ENCODE data around the gene NOXA1. TPM values are rescaled to one million over a fixed set of nuclear protein-coding genes. Genes with fewer than 3 reads are reported as not detected.

Gene NOXA1
- total RNA-seq, 1 donor from 2014 or later: 3.3 TPM

DNA sequence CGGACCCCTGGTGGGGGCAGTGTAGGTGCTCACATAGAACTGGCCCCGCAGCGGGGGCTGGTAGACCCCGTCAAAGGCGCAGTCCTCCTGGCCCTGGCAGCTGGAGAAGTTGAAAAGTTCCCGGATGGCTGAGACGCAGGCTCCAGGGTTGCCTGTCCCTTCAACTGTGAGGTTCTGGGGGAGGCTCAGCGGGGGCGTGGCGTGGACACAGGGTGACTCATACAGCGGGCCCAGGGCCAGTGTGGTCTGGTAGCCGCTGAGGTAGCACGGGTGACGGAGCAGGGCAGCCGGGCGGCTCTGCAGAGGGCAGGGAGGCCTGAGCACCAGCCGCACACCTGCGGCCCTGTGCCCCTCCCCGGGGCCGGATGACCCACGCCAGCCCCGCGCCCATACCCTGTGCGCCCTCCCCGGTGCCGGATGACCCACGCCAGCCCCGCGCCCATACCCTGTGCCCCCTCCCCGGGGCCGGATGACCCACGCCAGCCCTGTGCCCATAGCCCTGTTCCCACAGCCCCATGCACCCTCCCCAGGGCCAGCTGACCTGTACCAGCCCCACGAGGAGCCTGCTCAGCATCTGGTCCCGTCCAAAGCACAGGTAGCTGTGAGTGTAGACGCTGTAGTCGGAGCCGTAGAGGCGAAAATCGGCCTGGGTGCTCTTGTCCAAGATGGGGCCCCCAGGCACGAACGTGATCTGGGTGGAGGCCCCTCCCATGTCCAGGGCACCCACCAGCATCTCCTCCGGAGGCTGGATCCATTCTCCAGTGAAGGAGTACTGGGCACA lies 13.0 kb downstream of the NOXA1 start:
- intact Hi-C loops (cut with DNase I): no loop called here

DNA sequence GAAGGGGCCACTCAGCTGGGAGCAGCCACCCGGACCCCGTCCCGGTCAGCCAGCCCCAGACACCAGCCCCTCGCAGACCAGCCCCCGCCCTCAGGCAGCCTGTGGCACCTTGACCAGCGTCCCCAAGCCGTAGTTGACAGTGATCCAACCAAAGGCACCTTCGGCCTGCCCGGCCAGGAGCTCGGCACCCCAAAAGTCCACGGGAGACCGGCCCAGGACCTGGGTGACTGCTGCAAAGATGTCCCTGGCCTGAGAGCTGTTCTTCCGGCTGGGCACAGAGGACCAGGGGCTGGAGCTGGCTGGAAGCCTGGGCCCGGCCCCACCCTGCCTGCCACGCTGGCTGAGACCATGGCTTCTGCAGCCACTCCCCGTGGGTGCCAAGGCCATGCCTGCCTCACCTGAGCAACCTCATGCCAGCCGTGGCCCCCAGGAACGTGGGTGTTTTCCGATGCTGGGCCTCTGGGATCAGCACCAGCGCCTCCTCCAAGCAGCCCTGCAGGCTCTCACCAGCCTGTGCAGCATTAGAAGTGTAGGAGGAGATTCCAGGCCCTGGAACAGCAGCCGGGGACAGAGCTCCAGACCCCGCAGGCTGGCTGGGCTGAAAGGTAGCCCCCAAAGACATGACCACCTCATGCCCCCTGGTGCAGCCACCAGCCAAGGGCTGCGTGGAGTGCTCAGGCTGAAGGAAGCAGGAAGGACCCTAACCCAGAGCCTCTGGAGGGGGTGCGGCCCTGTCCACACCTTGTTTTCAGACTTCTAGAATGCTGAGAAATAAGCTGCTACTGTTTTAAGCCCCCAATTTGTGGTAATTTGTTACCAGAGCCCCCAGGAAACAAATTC lies 13.8 kb downstream of the NOXA1 start:
- peak; percentile 70 for DNase-seq (ENCODE audit: low spot score)
- intact Hi-C loops (cut with DNase I): no loop called here

More for the DNA sequence above, 13.0 kb downstream of the NOXA1 start:
- DNase-seq (ENCODE audit: low spot score): peak; percentile 76

DNA sequence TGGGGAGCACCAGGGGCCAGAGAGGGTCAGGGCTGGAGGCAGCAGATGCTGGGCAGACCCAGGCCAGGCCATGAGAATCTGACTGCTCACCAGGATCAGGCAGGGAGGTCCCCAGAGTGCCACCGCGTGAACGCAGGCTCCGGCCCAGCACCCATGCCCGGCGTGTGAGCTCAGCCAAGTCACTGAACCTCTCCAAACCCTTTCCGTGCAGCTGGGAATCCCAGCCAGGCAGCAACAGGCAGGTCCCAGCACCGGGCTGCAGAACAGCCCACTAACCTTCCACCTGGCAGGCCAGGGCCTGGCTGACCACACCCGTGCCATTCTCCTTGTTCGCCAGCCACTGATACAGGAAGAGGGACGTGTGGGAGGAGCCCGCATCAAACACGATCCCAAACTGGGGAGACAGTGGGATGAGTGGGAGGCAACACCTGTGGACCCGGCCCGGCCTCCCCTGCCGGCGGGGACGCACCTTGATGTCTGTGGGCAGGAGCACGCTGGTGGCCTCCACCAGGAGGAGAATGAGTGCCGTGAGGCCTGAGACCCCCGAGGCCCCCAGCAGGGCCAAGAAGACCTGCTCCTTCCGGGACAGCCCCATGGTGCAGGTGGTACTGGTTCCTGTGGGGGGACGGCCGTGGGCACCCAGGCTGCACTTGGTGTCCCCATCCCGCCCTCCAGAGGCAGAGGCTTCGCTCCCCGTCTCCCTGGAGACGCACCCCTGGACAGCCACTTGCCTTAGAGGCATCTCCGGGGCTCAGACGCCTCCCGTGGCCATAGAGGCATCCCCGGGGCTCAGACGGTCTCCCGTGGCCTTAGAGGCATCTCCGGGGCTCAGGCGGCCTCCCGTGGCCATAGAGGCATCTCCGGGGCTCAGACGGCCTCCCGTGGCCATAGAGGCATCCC lies 14.7 kb downstream of the NOXA1 start:
- peak; percentile 73 for DNase-seq (ENCODE audit: low spot score)
- intact Hi-C loops (cut with DNase I): no loop called here

DNA sequence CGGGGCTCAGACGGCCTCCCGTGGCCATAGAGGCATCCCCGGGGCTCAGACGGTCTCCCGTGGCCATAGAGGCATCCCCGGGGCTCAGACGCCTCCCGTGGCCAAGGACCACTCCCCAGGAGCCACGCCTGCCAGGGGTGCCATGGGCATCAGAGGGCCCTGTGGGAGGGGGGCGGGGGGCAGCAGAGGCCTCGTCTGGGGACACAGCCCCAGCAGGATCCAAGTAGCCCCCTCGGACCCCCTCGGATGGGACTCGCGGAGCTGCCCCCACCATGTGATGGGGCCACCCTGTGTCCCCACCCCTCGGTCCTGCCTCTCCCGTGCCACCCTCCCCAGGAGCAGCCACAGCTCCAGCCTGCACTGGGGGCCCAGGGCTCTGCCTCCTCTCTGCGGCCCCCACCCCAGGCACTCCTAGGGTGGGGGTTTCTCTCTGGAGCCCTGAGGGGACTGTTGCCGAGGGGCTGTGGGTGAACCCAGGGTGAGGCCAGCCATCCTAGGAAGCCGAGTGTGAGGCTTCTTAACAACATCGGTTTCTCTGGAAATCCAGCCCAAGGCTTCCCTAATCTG lies 15.5 kb downstream of the NOXA1 start:
- peak; percentile 39 for DNase-seq (ENCODE audit: low spot score)
- intact Hi-C loops (cut with DNase I): no loop called here

DNA sequence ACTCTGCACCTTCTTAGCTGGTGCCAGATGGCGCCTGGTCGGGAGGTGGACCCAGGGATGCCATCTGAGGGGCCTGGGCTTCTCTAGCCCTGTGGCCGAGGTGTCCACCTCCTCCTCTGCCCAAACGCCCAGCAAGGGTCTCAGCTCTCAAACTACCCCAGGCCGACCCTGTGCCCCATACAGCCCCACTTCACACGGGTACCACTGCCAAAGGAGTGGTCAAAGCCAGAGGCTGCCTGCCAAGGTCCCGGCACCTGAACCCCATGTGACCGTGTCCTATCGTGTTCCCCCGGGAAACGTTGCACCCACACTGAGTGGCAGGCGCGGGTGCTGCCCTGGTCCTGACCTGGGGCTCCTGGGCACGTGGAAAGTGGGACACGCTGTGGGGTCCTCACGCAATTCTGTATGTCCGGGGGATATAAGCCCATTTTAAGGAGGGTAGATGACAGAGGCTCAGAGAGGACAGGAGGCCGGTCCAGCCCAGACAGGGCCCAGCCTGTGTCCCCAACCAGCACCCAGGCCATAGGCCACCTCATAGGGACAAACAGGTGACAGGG lies 16.0 kb downstream of the NOXA1 start:
- DNase-seq (ENCODE audit: low spot score): peak; percentile 63
- intact Hi-C loops (cut with DNase I): no loop called here

DNA sequence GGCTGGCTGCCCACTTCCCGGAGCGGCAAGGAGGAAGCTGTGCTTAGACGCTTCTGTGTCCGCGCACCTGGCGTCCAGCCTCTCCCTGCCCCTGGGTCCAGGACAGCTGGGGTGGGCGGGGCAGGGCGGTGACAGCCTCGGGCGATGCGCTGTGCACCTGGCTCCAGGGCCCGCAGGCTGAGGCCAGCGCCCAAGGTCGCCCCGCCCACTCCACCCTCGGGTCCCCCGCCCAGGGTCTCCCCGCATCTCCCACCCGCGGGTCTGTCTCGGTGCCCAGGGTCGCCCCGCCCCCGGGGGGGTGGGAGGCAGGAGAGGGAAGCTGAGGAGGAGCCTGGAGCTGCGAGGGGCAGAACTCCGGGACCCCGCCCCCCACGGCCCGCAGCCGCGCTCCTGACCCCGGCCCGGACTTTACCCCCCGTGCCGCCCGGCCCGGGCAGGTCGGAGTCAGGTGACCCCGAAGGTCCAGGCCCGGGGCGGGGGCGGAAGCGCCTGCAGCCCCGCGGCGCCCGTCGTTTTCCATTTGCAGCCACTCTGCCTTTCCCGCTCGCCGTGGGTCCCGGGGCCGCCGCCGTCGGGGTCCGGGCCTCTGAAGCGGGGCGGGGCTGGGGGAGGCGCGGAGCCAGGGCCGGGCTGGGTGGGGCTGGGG lies 18.2 kb downstream of the NOXA1 start, which contains the start of gene ENTPD8:
Gene ENTPD8, minus strand, starts transcription at position 69 of the 646 bp plus-strand sequence. CDS start 3,072 bp downstream, outside the sequence.
- peak; percentile 62 for DNase-seq (ENCODE audit: low spot score)
- intact Hi-C loops (cut with DNase I): no loop called here

DNA sequence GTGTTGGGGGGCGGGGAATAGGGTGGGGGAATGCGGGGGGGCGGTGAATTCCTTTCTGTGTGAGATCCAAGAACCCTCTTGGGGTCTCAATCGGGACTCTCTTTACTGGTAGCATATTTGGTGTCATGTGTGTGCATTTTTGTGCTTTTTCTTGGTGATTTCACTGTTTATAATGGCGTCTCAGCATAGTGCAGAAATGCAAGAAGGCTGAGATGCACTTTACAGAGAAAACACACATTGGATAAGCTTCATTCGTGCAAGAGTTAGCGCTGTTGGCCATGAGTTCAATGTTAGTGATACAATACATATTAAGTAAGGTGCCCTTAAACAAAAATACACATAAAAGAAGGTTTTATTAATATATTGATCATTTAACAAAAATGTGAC lies 18.7 kb downstream of the NOXA1 start:
- intact Hi-C loops (cut with DNase I): no loop called here
- DNase-seq (ENCODE audit: low spot score): no peak

DNA sequence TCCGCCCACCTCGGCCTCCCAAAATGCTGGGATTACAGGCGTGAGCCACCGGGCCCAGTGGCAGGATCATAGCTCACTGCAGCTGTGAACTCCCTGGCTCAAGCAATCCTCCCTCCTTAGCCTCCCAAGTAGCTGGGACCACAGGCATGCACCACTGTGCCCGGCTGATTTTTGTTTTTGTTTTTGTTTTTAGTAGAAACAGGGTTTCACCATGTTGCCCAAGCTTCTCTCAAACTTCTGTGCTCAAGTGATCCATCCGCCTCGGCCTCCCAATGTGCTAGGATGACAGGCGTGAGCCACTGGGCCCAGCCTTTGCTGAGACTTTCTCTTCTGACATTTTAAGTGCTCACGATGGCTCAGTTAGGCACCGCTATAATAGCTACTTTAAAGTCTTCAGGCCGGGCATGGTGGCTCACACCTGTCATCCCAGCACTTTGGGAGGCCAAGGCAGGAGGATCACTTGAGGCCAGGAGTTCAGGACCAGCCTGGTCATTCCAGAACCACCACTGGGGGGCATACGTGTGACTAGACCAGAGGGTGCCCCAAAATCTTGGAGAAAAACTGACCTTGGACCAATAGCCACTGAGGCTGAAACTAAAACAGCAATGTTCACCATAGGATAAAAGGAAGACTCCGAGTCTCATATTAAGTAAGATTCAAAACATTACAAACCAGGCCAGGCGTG lies 21.1 kb downstream of the NOXA1 start:
- peak; percentile 17 for DNase-seq (ENCODE audit: low spot score)
- intact Hi-C loops (cut with DNase I): no loop called here

DNA sequence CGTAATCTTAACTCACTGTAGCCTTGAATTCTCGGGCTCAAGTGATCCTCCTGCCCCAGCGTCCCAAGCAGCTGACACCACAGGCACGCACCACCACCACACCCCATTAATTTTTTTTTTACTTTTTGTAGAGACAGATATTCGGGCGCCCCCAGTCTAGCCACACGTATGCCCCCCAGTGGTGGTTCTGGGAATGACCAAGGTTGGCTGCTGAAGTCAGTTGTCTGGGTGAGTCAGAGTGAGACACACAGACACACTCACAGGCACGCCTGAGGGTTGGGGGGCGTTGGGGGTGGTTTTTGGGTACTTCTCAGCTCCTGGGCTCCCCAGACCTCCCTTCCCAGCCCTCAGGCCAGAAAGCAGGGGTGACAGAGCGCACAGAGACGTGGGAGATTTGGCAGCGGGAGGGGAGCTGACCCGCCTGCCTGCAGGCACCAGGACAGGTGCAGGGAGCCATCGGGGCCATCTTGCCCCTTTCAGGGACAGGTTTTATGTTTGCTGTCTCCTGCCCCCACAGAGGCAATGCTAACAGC lies 22.1 kb downstream of the NOXA1 start:
- DNase-seq (ENCODE audit: low spot score): peak; percentile 87
- intact Hi-C loops (cut with DNase I): loop anchor here (5.0 kb wide), 1 partner anchor 163 kb away; no protein-coding TSS in a partner anchor

DNA sequence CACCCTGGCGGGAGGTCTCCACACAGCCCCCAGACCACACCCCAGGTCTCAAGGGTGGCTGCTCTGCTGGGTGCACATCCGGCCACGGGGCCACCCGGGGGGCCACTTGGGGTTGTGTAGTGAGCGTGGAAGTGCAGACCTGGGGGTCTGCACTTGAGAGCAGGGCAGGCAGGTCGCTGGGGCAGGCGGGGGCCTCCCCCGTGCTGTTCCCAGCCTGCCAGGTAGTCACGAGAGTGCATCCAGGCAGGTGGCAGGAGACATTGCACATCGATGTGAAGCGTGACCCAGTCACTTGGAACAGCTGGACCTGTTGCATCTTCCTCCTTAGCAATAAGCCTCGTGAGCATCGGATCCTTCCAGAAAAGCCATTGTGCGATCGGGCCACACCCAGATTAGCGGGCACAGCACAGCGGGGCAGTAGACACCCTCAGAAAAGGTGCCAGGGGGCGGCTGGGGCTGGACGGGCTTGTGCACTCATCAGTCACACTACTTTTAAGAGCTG lies 22.8 kb downstream of the NOXA1 start:
- intact Hi-C loops (cut with DNase I): loop anchor here (5.0 kb wide), 1 partner anchor 164 kb away; no protein-coding TSS in a partner anchor
- DNase-seq (ENCODE audit: low spot score): peak; percentile 62

DNA sequence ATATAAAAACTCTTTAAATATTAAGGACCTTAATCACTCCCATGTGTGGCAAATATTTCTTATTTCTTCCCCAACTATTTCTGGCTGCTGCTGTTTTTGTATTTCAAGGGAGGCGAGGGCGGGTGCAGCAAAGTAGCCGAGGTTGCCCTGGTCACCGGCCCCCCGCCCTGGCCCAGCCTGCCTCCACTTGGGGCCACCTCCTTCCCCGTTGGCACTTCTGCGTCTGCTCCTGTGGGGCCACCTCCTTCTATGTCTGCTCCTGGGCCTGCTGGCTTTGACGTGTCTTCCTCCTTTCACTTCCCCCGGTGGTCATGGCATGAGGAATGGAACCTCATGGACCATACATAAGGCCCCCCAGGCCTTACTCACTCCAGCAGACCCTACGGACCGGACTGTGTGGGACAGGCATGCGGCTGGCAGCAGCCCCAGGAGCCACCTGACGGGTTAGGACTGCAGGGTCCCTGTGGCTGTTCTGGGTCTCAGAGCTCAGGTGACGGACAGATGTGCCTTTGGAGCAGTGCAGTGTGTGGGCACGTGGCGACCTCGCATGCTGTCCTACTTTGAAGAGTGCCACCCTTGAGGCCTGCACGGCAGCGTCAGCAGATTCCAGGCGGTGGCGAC lies 23.8 kb downstream of the NOXA1 start:
- peak; percentile 73 for DNase-seq (ENCODE audit: low spot score)
- intact Hi-C loops (cut with DNase I): loop anchor here (5.0 kb wide), 1 partner anchor 165 kb away; no protein-coding TSS in a partner anchor

DNA sequence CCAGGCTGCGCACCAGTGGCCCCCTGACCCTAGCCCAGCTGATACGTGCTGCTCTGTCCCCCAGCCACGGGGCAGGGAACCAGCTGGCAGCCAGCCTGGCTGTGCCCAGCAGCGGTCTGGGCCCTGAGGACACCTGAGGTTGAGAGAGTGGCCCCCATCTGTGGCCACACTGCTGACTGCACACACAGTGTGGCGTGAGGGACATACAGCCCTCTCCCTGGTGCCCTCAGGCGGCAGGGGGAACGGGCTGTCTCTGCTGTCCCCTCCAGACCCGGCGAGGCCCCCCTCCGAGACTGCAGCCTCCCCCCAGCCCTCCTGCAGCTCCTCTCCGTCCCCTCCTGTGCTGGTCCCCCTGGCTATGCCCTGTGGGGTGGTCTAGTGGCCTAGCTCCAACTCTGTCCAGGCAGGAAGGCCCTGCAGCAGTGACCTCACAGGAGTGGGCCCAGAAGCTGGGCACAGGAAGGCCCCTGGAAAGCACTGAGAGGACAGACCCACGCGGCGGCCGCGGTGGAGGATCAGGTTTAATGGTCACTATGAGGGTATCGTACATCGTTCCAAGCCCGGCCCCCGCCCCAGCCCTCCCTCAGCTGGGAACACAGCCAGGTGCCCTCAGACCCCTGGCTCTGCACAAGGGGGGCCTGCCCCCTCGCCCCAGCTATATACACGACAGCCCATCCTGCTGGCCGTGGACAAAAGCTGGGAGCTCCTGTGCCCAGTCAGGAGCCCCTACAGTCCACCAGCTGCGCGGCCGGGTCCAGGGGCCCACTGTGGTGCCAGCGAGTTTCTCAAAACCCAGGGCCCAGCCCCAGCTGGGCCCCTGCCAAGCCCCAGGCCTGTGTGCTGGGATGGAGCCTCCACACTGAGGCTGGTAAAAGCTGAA lies 24.8 kb downstream of the NOXA1 start:
- DNase-seq (ENCODE audit: low spot score): peak; percentile 60
- intact Hi-C loops (cut with DNase I): loop anchor here (5.0 kb wide), 1 partner anchor 166 kb away; no protein-coding TSS in a partner anchor

DNA sequence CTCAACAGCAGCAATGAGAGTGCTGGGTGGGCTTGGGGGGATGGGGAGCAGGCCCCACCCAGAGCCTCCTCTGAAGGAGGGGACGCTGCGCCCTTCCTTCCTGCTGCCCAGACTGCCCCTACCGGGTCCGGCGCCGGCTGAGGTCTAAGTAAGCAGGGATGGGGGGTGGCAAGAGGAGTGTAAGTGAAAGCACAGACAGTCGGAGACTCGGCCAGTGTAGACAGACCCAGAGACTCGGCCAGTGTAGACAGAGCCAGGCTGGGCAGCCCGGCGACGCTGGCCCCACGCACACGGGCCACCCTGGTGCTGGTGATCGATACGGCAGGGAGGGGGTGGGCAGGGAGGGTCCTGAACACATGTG lies 25.4 kb downstream of the NOXA1 start:
- intact Hi-C loops (cut with DNase I): loop anchor here (5.0 kb wide), 1 partner anchor 166 kb away; no protein-coding TSS in a partner anchor
- DNase-seq (ENCODE audit: low spot score): peak; percentile 10

DNA sequence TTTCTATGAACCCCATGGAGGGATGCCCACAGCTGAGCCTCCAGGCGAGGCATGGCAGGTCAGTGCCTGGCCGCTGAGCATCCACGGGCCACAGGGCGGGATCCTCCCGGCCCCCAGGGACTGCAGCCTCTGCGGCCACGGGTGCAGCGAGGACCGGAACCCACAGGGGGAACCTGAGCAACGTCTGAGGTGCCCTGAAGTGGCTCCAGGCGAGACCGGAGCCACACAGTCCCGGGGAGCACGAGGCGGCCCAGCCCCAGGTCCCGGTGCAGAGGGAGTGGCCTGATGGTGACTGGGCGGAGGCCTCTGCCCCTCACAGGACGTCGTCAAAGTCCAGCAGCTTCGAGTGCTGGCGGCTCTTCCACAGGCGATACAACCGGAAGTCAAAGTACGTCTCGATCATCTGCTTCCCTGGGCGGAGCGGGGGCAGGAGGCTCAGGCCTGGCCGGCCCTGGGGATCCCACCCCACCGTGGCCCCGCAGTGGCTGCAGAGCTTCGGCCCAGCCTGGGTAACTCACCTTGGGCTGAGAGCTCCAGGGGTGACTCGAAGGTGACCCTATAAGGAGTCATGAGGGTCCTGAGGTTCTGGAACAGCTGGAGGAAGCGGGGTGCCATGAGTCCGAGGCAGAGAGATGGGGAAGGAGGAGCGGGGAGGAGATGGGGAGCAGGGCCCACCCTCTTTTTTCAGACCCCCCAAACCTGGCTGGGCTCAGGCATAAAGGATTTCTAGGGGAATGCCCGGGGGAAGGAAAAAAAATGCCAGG lies 26.1 kb downstream of the NOXA1 start:
- intact Hi-C loops (cut with DNase I): loop anchor here (5.0 kb wide), 1 partner anchor 167 kb away; no protein-coding TSS in a partner anchor
- DNase-seq (ENCODE audit: low spot score): peak; percentile 76

DNA sequence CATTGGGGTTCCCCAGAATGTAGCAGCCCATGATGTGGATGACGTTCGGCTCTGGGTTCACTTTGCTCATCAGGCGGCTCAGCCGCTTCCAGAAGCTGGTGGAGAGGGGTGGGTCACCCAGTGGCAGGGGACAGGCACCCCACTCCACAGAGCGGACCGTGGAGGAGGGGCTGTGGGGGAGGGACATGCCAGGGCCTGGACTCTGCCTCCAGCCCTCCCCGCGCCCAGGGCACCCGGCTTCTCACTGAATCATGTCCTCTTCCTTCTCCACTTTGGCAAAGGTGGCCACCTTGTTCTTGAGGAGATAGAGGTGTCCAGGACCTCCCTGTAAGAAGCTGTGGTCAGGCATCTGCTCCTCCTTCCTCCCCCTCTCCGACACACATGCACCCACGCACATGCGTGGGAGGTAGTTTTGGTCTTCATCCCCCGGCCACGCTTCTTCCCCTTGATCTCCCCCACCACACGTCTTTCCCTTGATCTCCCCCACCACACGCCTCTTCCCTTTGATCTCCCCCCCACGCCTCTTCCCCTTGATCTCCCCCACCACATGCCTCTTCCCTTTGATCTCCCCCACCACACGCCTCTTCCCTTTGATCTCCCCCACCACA lies 26.8 kb downstream of the NOXA1 start:
- intact Hi-C loops (cut with DNase I): loop anchor here (5.0 kb wide), 1 partner anchor 168 kb away; no protein-coding TSS in a partner anchor
- peak; percentile 72 for DNase-seq (ENCODE audit: low spot score)

All from cardiac septum (tissue), 1 donor.